Skeletal muscle tissue (tissue), 4 donors: ENCODE data around the gene TSEN15. TPM values are rescaled to one million over a fixed set of nuclear protein-coding genes. Genes with fewer than 3 reads are reported as not detected.

ENCODE experiments used
- H3K27ac ChIP-seq: one replicate; pipeline ENCODE4 v1.7.0; 2013; ENCODE audit warnings: mild to moderate bottlenecking, low read depth, low read length, inconsistent platforms
- H3K27me3 ChIP-seq, 3 donors: one replicate each; pipeline ENCODE4 v1.7.0; 2013; ENCODE audit warnings: low read length in 3 of 3; ENCODE audit not compliant: control insufficient read depth in 3 of 3, insufficient read depth in 3 of 3
- H3K36me3 ChIP-seq, 3 donors: one replicate each; pipeline ENCODE4 v1.7.0; 2013; ENCODE audit warnings: low read length in 3 of 3; ENCODE audit not compliant: control insufficient read depth in 3 of 3, insufficient read depth in 3 of 3
- H3K4me1 ChIP-seq, 3 donors: one replicate each; pipeline ENCODE4 v1.7.0; 2013; ENCODE audit warnings: low read length in 3 of 3, mild to moderate bottlenecking in 3 of 3; ENCODE audit not compliant: control insufficient read depth in 3 of 3, insufficient read depth in 3 of 3
- H3K4me3 ChIP-seq, 3 donors: one replicate each; pipeline ENCODE4 v1.7.0; 2013; ENCODE audit warnings: low read length in 3 of 3
- H3K9ac ChIP-seq, 3 donors: one replicate each; pipeline ENCODE4 v1.7.0; 2013; ENCODE audit warnings: low read length in 3 of 3, mild to moderate bottlenecking in 3 of 3, moderate library complexity in 2 of 3, low read depth in 1 of 3
- H3K9me3 ChIP-seq, 3 donors: one replicate each; pipeline ENCODE4 v1.7.0; 2013; ENCODE audit warnings: low read length in 3 of 3; ENCODE audit not compliant: control insufficient read depth in 3 of 3
- total RNA-seq: library from RNA; depleted of rRNA; stranded (reverse); fragments of >200 nt; gene quantifications from one replicate; pipeline ENCODE4 v1.2.3, GENCODE V29; 2014
- donor health status: Osteomylitis.

The TSEN15 gene
- total RNA-seq, 1 donor from 2014 or later: 19.3 TPM

- Histone ChIP-seq H3K4me1 (peaks cover 0 to 4% (median 3%) of the 10 kb centered on the region in 3 donors), H3K9me3 (no peaks in the 10 kb centered on the region), H3K9ac (no peak overlapping the region), H3K36me3 (no peaks in the 10 kb centered on the region), H3K27ac (no peak overlapping the region), H3K27me3 (no peaks in the 10 kb centered on the region), H3K4me3 (no peak overlapping the region)
Measured at GRCh38 chr1:184114818-184115398, 63.4 kb downstream of the TSEN15 start.

GRCh38 chr1:184116287-184116686, 64.8 kb downstream of the TSEN15 start:
- no peak overlapping the region for H3K9ac ChIP-seq
- peaks cover 0 to 4% (median 3%) of the 10 kb centered on the region in 3 donors for H3K4me1 ChIP-seq
- H3K36me3 ChIP-seq: no peaks in the 10 kb centered on the region
- no peaks in the 10 kb centered on the region for H3K27me3 ChIP-seq
- H3K27ac ChIP-seq: no peak overlapping the region
- no peak overlapping the region for H3K4me3 ChIP-seq
- no peaks in the 10 kb centered on the region for H3K9me3 ChIP-seq

GRCh38 chr1:184118046-184118445, 66.5 kb downstream of the TSEN15 start:
- H3K9me3 ChIP-seq: no peaks in the 10 kb centered on the region
- H3K27me3 ChIP-seq: no peaks in the 10 kb centered on the region
- no peak overlapping the region for H3K4me3 ChIP-seq
- no peaks in the 10 kb centered on the region for H3K36me3 ChIP-seq
- H3K4me1 ChIP-seq: peaks cover 0 to 4% (median 3%) of the 10 kb centered on the region in 3 donors
- H3K9ac ChIP-seq: no peak overlapping the region
- no peak overlapping the region for H3K27ac ChIP-seq

Other genes with a start within 250 kb of the TSEN15 start
- 28.2 TPM for gene RGL1, start 246.6 kb upstream of the TSEN15 start, total RNA-seq
- gene COLGALT2, start 14.0 kb upstream of the TSEN15 start, total RNA-seq: 5.7 TPM